Osteoblast (primary cell): Measurements from ENCODE around the gene OSGIN1. TPM values are rescaled to one million over a fixed set of nuclear protein-coding genes. Genes with fewer than 3 reads are reported as not detected.
A peak's percentile ranks its signal among the peaks of the same experiment; 100 is the strongest.

ENCODE experiments used
- DNase-seq: peaks from one replicate; pipeline ENCODE4 v3.0.0; 2011; ENCODE audit warnings: low spot score, mixed read lengths; ENCODE audit not compliant: insufficient read length; ENCODE audit errors: missing footprints
- H2AFZ ChIP-seq: 2 replicates; pipeline ENCODE4 v1.6.0; 2011; ENCODE audit warnings: mild to moderate bottlenecking, low read length
- H3K27ac ChIP-seq: 2 replicates; pipeline ENCODE4 v1.5.1; 2011; ENCODE audit warnings: mild to moderate bottlenecking, low read depth, low read length, moderate library complexity
- H3K27me3 ChIP-seq: 2 replicates; pipeline ENCODE4 v1.6.0; 2012; ENCODE audit warnings: mild to moderate bottlenecking, control low read depth, inconsistent platforms, low read length, moderate library complexity; ENCODE audit not compliant: insufficient read depth
- H3K36me3 ChIP-seq: 2 replicates; pipeline ENCODE4 v1.5.1; 2011; ENCODE audit warnings: mild to moderate bottlenecking, low read length, control low read depth, moderate library complexity; ENCODE audit not compliant: insufficient read depth
- H3K4me1 ChIP-seq: 2 replicates; pipeline ENCODE4 v1.5.1; 2011; ENCODE audit warnings: mild to moderate bottlenecking, low read length, control low read depth, moderate library complexity; ENCODE audit not compliant: insufficient read depth
- H3K4me2 ChIP-seq: 2 replicates; pipeline ENCODE4 v1.6.0; 2011; ENCODE audit warnings: mild to moderate bottlenecking, low read length; ENCODE audit not compliant: insufficient read depth
- H3K4me3 ChIP-seq: fragments of 200-600 bp; sonication (generic); 3 replicates; pipeline ENCODE4 v1.5.1; 2012; ENCODE audit warnings: mild to moderate bottlenecking, low read length, inconsistent platforms; ENCODE audit not compliant: insufficient read depth
- H3K79me2 ChIP-seq: 2 replicates; pipeline ENCODE4 v1.6.0; 2012; ENCODE audit warnings: mild to moderate bottlenecking, low read length, control low read depth, inconsistent platforms; ENCODE audit not compliant: insufficient read depth
- H3K9me3 ChIP-seq: 2 replicates; pipeline ENCODE4 v1.5.1; 2011; ENCODE audit warnings: low read depth, low read length, control low read depth
- H4K20me1 ChIP-seq: 2 replicates; pipeline ENCODE4 v1.6.0; 2012; ENCODE audit warnings: mild to moderate bottlenecking, low read length, control low read depth; ENCODE audit not compliant: insufficient read depth
- total RNA-seq: library from RNA; depleted of rRNA; stranded (reverse); fragments of >200 nt; gene quantifications from 2 replicates; pipeline ENCODE4 v1.2.3, GENCODE V29; 2012
- TF ChIP-seq, protein P1 (sequence below): IDR thresholded peaks from 2 replicates; pipeline ENCODE4 v1.5.1; 2011; ENCODE audit warnings: mild to moderate bottlenecking, low read depth, low read length, moderate library complexity; ENCODE audit errors: extremely low read depth

The OSGIN1 gene
- total RNA-seq, 1 donor = 3.6 TPM

DNA sequence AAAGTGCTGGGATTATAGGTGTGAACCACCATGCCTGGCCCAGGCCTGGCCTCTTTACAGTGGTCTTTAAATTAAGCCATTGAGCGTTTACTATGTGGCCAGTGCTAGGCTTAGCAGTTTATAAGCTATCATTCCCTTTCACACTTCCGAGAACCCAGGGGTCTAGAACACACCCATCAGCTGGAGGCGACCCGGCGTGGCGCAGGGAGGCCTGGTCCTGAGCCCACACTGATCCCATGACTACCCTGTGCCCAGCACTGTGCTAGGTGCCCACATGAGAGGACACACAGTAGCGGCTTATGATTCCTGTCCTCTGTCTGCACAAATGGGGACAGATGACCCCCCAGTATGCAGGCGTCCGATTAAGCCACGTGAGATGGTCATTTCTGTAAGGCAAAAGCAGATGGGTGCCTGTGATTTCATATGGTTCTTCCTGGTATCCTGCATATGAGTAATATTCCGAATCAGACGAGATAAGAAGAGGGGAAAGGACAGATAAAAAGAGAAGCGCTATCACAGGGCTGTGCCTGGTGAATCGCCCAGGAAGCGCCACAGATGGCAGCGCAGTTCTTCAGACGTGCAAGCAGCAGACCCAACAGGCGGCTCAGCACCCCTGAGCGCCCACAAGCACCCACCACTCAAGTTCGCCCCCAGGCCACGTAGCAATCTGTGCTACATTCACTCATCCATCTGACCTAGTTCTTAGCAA, 5.3 kb downstream of the OSGIN1 start:
- peaks cover 11% of the 10 kb centered on the region for H4K20me1 ChIP-seq
- H3K4me3 ChIP-seq = no peak overlapping the region
- H3K9me3 ChIP-seq = no peaks in the 10 kb centered on the region
- H3K36me3 ChIP-seq = peaks cover 27% of the 10 kb centered on the region
- peaks cover 17% of the 10 kb centered on the region for H3K4me1 ChIP-seq
- DNase-seq = peak; percentile 69
- peaks cover 24% of the 10 kb centered on the region for H3K79me2 ChIP-seq
- H3K27ac ChIP-seq = no peak overlapping the region
- H3K4me2 ChIP-seq = no peak overlapping the region
- TF ChIP-seq, protein P1, sequence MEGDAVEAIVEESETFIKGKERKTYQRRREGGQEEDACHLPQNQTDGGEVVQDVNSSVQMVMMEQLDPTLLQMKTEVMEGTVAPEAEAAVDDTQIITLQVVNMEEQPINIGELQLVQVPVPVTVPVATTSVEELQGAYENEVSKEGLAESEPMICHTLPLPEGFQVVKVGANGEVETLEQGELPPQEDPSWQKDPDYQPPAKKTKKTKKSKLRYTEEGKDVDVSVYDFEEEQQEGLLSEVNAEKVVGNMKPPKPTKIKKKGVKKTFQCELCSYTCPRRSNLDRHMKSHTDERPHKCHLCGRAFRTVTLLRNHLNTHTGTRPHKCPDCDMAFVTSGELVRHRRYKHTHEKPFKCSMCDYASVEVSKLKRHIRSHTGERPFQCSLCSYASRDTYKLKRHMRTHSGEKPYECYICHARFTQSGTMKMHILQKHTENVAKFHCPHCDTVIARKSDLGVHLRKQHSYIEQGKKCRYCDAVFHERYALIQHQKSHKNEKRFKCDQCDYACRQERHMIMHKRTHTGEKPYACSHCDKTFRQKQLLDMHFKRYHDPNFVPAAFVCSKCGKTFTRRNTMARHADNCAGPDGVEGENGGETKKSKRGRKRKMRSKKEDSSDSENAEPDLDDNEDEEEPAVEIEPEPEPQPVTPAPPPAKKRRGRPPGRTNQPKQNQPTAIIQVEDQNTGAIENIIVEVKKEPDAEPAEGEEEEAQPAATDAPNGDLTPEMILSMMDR = no peak
- H2AFZ ChIP-seq = no peak overlapping the region
- H3K27me3 ChIP-seq = no peaks in the 10 kb centered on the region

DNA sequence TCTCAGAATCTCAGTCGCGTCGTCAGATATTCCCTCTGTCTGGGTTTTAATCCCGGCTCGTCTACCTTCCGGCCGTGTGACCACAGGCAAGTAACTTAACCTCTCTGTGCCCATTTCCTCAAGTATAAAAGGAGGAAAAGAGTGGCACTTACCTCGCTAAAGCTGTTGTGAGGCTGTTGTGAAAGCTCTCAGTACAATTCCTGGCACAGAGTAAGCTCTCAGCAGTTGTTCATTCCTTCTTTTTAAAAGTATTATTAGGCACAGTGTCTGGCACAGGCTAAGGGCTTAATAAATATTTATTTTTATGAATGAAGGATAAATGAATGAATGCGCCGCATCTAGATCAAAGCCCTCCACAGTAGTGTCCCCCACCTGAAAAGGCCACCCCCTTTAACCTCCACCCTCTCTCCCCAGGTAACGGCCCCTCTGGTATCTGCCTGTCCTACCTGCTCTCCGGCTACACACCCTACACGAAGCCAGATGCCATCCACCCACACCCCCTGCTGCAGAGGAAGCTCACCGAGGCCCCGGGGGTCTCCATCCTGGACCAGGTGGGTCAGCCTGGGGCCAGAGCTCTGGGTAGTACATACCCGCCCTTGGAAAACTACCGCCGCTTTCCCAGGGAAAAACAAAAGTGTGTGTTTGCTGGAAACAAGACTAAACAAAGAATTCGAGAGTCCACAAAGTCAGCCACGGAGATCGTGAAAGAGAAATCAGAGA, 6.0 kb downstream of the OSGIN1 start:
- Histone ChIP-seq H3K27ac (no peak overlapping the region), H2AFZ (no peak overlapping the region), H4K20me1 (peaks cover 11% of the 10 kb centered on the region), H3K79me2 (peaks cover 23% of the 10 kb centered on the region), H3K9me3 (no peaks in the 10 kb centered on the region), H3K4me1 (peaks cover 11% of the 10 kb centered on the region), H3K36me3 (peaks cover 27% of the 10 kb centered on the region), H3K4me2 (no peak overlapping the region), H3K27me3 (no peaks in the 10 kb centered on the region), H3K4me3 (no peak overlapping the region)
- peak; percentile 45 for DNase-seq
- TF ChIP-seq, protein P1 = no peak

DNA sequence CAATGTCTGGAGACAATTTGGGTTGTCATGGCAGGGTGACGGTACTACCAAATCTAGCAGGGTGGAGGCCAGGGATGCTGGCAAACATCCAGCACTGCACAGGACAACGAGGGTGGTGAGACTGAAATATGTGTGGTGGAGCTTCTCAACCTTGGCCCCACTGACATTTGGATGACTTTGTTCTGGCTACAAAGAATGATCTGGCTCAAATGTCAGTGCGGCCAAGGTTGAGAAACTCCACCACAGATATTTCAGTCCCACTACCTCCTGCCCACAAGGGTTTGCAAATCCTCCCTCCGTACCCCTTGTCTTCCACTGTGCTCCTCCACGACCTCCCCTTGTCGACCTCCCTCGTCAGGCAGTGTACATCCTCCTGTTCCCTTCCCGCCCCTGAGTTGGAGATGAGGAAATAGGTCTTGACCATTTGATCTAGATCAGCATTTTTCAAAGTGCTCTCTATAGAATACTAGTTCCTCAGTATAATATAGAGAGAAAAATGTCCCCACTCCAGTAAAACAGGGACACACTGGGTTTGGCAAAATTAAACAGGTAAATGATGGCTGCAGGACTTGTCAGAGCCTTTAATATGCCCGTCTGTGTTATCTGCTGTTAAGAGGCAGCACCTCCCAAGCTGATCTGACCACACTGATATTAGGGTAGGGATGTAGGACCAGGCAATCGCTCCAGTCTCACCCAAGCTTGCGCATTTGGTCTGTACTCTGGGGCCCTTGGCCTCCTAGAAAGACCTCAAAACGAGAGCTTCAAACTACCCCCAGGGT, 6.8 kb downstream of the OSGIN1 start:
- TF ChIP-seq, protein P1 = no peak
- H3K27me3 ChIP-seq = no peaks in the 10 kb centered on the region

More for the DNA sequence above, 6.8 kb downstream of the OSGIN1 start:
- Histone ChIP-seq H3K9me3 (no peaks in the 10 kb centered on the region), H3K79me2 (peaks cover 18% of the 10 kb centered on the region), H4K20me1 (peaks cover 10% of the 10 kb centered on the region), H2AFZ (no peak overlapping the region), H3K4me3 (no peak overlapping the region), H3K27ac (no peak overlapping the region), H3K4me1 (peaks cover 3% of the 10 kb centered on the region), H3K36me3 (peaks cover 27% of the 10 kb centered on the region), H3K4me2 (no peak overlapping the region)
- DNase-seq = peak; percentile 37
